Mesodermal cell (in vitro differentiated cells): Measurements from ENCODE around the gene MTIF3.

Experiments
- H3K27ac ChIP-seq: 2 replicates; pipeline ENCODE4 v1.7.0; 2013; ENCODE audit warnings: mild to moderate bottlenecking, low read depth, low read length, moderate library complexity; ENCODE audit not compliant: severe bottlenecking
- H3K36me3 ChIP-seq: 2 replicates; pipeline ENCODE4 v1.7.1; 2013; ENCODE audit warnings: mild to moderate bottlenecking, low read length, moderate library complexity; ENCODE audit not compliant: control insufficient read depth, insufficient read depth
- H3K4me1 ChIP-seq: one replicate; pipeline ENCODE4 v1.7.1; 2013; ENCODE audit warnings: mild to moderate bottlenecking, low read length; ENCODE audit not compliant: insufficient read depth, control insufficient read depth, poor library complexity, severe bottlenecking
- H3K4me3 ChIP-seq: 2 replicates; pipeline ENCODE4 v1.7.0; 2013; ENCODE audit warnings: low read length, control low read depth, mild to moderate bottlenecking; ENCODE audit not compliant: insufficient read depth, poor library complexity, severe bottlenecking; ENCODE audit errors: extremely low read depth
- H3K9me3 ChIP-seq: 2 replicates; pipeline ENCODE4 v1.7.1; 2013; ENCODE audit warnings: mild to moderate bottlenecking, low read length, moderate library complexity; ENCODE audit not compliant: control insufficient read depth
- WGBS, 2 experiments: methylation state at CpG; one replicate each; pipeline ENCODE4 v1.1.5; 2013; ENCODE audit warnings: missing lambda C conversion rate in 2 of 2; ENCODE audit not compliant: insufficient coverage in 2 of 2; 5-methylcytosine and 5-hydroxymethylcytosine counted together

MTIF3 gene

GRCh38 chr13:27396252-27396846 lies 54.0 kb downstream of the MTIF3 start:
- Histone ChIP-seq H3K9me3 (no peaks in the 10 kb centered on the region), H3K27ac (no peak overlapping the region), H3K4me3 (no peak overlapping the region), H3K4me1 (no peaks in the 10 kb centered on the region), H3K36me3 (no peaks in the 10 kb centered on the region)
- WGBS, 2 experiments: 89 to 95% methylated on average over 5 of the region's 7 CpGs

DNA sequence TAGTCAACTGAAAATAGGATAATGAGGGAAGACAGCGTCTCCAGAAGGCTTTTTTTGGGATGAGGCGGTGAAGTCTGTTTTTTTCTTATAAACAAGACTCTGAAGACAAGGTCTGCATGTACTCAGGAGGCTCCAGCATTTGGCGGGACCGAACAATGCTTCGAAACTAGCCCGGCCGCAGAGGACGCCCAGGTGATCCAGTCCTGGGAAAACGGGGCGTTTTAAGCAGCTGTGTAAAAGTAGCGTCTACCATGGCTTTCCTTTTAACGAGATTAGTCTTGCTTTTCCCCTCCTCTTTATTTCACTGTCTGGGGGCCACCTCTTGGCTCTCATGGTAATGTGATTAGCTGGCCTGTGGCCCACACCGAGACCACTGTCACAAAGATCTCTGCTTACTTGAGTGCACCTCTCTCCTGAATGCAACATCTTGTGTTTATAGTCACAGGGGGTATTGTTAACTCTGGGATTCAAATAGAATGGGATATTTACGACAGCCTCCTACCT lies 55.3 kb downstream of the MTIF3 start:
- Histone ChIP-seq H3K4me1 (no peaks in the 10 kb centered on the region), H3K36me3 (no peaks in the 10 kb centered on the region), H3K4me3 (no peak overlapping the region), H3K27ac (no peak overlapping the region), H3K9me3 (no peaks in the 10 kb centered on the region)
- WGBS, 2 experiments: 89 to 95% methylated on average over 11 to 13 of the region's 14 CpGs

- no peaks in the 10 kb centered on the region for H3K4me1 ChIP-seq
- H3K4me3 ChIP-seq: no peak overlapping the region
- no peak overlapping the region for H3K27ac ChIP-seq
- WGBS, 2 experiments: 83 to 94% methylated on average over 3 to 4 of the region's 4 CpGs
- no peaks in the 10 kb centered on the region for H3K36me3 ChIP-seq
- no peaks in the 10 kb centered on the region for H3K9me3 ChIP-seq
Observed at GRCh38 chr13:27393101-27393500, 57.3 kb downstream of the MTIF3 start.

DNA sequence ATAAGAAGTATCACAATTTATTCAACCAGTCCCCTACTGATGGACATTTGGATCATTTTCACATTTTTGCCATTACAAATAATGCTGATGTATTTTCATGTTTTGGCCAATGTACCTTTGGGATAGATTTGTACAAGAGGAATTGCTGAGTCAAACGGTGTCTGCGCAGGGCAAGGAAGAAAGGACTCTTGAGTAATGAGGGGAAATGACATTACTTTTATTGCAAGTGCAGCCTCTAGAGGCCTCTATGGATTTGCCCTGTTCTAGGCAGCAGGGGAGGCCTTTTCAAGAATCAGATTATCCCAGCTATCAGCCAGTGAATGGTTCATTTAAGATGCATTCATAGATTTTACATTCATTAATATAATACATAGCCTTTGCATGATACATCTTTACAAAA lies 58.9 kb downstream of the MTIF3 start:
- no peaks in the 10 kb centered on the region for H3K36me3 ChIP-seq
- no peak overlapping the region for H3K4me3 ChIP-seq
- H3K27ac ChIP-seq: no peak overlapping the region
- H3K9me3 ChIP-seq: no peaks in the 10 kb centered on the region
- H3K4me1 ChIP-seq: no peaks in the 10 kb centered on the region
- 75 to 81% methylated on average over 2 of the region's 2 CpGs for whole genome bisulfite sequencing, 2 experiments

- Histone ChIP-seq H3K9me3 (no peaks in the 10 kb centered on the region), H3K27ac (no peak overlapping the region), H3K4me1 (no peaks in the 10 kb centered on the region), H3K4me3 (no peak overlapping the region), H3K36me3 (no peaks in the 10 kb centered on the region)
- 95 to 100% methylated on average over 2 to 5 of the region's 7 CpGs for WGBS, 2 experiments
Observed at GRCh38 chr13:27389891-27390290, 60.5 kb downstream of the MTIF3 start.

DNA sequence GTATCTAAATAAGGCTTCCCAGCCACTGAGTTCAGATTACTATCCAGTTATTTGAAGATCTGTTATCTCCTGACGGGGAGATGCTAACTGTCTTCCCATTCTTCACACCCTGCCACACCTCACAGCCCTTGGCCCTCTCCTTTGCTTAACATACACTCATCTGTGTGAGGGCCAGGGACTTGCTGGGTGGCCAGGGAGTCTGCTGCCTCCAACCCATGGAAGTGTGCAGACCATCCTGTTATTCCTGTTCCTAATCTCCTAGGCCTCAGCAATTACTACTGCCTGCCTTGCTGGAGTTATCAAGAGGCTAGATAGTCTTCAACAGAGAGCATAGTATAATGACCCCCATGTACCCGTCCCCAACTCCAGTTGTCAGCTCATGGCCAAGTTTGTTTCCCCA lies 62.1 kb downstream of the MTIF3 start:
- no peaks in the 10 kb centered on the region for H3K36me3 ChIP-seq
- WGBS, 2 experiments: 0 to 100% methylated on average over 1 of the region's 2 CpGs
- no peak overlapping the region for H3K27ac ChIP-seq
- no peaks in the 10 kb centered on the region for H3K4me1 ChIP-seq
- H3K9me3 ChIP-seq: no peaks in the 10 kb centered on the region
- no peak overlapping the region for H3K4me3 ChIP-seq
